Fibroblast of the aortic adventitia (primary cell): Measurements from ENCODE around the gene PAPPA. TPM values are rescaled to one million over a fixed set of nuclear protein-coding genes. Genes with fewer than 3 reads are reported as not detected.
A peak's percentile ranks its signal among the peaks of the same experiment; 100 is the strongest.

Experiments
- DNase-seq: peaks from one replicate; pipeline ENCODE4 v3.0.0-alpha.2; 2010; ENCODE audit warnings: low read depth
- H3K4me3 ChIP-seq: 2 replicates; pipeline ENCODE4 v1.5.1; 2011; ENCODE audit warnings: low read depth, mild to moderate bottlenecking, control low read depth, low read length, moderate library complexity
- total RNA-seq: library from RNA; depleted of rRNA; stranded (reverse); fragments of >200 nt; gene quantifications from 2 replicates; pipeline ENCODE4 v1.2.3, GENCODE V29; 2012; ENCODE audit warnings: low replicate concordance
- TF ChIP-seq, protein P1 (sequence below): IDR thresholded peaks from 2 replicates; pipeline ENCODE4 v1.5.1; 2011; ENCODE audit warnings: mild to moderate bottlenecking, low read length, control low read depth, inconsistent platforms; ENCODE audit not compliant: insufficient read depth

PAPPA gene
- total RNA-seq, 1 donor: 80.5 TPM

DNA sequence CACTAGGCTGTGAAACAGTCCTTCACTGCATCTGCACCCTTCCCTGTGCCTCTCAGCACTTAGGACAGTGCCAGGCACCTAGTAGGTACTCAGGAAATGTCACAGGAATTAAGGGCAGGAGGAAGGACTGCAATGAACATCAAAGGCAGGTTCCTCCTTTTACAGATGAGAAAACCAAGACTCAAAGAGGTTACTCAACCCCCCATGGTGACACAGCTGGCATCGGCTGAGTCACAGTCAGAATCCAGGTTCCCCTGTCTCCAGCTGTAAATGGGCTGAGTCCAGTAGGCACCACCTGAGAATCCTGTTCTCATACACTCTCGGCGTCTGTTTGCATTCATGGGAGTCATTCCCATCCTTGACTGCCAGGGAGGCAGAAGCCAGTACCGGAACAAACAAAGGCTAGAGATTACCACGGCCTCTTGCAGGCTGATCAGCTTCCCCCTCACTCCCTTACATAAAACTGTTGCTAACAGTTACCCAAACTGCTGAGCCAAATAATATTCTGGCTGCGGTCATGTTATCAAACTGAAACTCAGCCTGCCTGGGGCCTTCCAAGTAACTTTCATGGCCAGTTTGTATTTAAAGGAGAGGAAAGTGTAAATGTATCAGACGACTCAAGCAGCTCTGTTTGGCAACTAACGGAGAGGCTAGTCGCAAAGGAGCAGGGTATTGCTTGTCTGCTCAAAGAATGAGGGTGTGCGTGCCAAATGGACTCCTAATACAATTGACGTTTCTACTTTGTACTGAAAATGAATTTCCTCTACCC, 201.7 kb downstream of the PAPPA start:
- TF ChIP-seq, protein P1, sequence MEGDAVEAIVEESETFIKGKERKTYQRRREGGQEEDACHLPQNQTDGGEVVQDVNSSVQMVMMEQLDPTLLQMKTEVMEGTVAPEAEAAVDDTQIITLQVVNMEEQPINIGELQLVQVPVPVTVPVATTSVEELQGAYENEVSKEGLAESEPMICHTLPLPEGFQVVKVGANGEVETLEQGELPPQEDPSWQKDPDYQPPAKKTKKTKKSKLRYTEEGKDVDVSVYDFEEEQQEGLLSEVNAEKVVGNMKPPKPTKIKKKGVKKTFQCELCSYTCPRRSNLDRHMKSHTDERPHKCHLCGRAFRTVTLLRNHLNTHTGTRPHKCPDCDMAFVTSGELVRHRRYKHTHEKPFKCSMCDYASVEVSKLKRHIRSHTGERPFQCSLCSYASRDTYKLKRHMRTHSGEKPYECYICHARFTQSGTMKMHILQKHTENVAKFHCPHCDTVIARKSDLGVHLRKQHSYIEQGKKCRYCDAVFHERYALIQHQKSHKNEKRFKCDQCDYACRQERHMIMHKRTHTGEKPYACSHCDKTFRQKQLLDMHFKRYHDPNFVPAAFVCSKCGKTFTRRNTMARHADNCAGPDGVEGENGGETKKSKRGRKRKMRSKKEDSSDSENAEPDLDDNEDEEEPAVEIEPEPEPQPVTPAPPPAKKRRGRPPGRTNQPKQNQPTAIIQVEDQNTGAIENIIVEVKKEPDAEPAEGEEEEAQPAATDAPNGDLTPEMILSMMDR: no peak
- peak; percentile 97 for DNase-seq
- no peak overlapping the region for H3K4me3 ChIP-seq

DNA sequence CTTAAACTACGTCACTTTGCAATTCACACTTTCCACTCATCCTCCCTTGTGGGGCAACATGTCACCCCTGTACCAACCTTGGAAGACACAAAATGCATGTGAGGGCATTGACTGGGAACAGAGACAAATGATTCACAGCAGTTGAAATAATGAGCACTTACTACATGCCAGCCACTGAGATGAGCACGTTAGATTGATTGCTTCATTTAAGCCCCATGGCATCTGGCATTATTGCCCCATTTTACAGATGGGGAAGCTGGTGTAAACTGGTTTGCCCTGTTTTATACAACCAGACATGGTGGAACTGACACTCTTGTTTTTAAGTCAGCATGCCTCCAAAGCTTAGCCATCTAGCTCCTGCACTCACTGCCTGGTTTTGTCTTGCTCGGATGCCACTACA, 204.7 kb downstream of the PAPPA start:
- DNase-seq: no peak
- no peak overlapping the region for H3K4me3 ChIP-seq
- TF ChIP-seq, protein P1: no peak

DNA sequence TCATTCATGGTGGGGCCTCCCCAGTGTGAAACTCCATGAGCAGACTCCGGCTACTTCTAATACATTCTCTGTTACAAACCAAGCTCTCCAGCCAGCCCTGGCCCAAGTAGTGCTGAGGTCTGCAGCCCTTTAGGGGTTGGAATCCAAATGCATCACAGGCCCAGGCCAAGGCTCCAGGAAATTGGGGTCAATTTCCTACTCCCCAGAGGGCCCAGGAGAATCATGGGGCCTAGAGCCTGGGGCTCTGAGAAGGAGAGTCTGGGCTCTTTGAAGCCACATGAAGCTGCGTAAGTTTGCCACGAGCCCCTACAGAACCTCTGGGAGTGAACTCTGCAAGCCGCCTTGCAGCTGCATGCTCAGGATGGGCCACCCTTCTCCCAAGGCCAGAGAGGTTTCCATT, 206.4 kb downstream of the PAPPA start:
- TF ChIP-seq, protein P1: no peak
- DNase-seq: no peak
- H3K4me3 ChIP-seq: no peak overlapping the region

DNA sequence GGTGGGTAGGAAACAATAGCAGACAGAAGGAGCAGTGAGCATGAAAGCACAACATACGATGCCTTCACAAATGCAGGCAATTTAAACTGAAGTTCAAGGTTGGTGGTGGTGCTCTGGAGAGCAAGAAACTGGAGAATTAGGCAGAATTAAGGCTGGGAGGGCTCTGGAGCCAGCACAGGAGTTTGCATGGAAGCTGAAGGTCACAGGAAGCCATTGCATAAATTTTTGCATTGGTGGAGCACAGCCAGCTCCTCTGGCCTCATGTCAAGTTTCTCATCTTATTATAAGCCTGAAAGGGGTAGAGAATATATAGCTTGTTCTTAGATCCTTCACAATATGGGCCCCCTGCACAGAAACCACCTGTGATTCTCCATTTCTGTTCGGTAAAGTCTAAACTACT, 207.4 kb downstream of the PAPPA start:
- TF ChIP-seq, protein P1: no peak
- no peak overlapping the region for H3K4me3 ChIP-seq
- peak; percentile 25 for DNase-seq

DNA sequence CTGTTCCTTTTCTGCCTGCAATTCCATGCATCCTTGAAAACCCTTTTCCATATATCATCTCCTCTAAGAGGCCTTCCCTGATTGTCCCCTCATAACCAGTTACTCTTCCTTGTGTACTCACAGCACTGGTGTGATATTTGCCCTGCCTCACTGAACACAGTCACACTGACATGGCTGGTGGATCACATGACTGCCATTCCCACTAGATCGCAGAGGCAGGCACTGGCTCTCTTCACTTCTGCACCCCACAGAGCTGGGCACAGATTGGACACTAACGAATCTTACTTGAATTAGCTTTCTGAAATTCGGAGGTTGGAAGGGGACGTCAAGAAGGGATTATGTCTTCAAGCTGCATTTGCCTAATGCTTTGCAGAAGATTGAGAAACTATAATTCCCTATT, 208.0 kb downstream of the PAPPA start:
- DNase-seq: no peak
- TF ChIP-seq, protein P1: no peak
- H3K4me3 ChIP-seq: no peak overlapping the region

DNA sequence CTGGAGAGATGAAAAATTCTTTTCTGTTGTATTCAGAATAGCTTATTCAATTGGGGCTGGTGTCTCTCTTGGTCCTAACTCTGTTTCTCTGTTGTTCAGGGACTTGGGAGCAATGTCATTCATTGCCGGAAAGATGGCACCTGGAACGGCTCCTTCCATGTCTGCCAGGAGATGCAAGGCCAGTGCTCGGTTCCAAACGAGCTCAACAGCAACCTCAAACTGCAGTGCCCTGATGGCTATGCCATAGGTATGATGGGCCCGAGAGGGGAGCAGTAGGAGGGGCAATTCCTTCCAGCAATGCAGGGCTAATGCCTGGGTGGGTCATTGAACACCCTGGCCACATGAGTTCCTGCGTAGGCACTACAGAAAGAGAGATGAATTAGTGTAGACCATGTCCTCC, 208.9 kb downstream of the PAPPA start:
- TF ChIP-seq, protein P1: no peak
- no peak for DNase-seq
- no peak overlapping the region for H3K4me3 ChIP-seq

DNA sequence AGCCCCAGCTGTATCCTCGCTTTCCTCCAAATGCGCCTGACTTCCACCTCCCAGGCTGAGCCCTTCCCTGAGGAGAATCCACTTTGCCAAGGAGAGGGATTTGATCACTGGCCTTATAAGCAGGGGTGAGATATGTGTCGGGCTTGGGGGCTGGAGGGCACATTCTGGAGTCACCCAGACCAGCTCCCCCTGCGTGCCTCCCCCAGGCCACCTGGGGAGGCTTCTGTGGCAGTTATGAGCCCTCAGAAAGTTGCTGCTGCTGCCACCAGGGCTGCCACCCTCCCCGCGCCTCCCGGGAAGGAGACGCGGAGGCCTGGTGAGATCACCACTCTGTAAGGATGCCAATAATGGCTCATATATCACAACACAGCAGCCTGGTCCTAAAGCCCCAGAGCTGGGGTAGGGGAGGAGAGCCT, 211.5 kb downstream of the PAPPA start:
- H3K4me3 ChIP-seq: no peak overlapping the region
- DNase-seq: peak; percentile 71
- TF ChIP-seq, protein P1: peak; percentile 34
